ENCODE results near the gene UQCR11.

- no peak for TF ChIP-seq CTCF (optimal IDR thresholded peaks at IDR 0.05 in 1 of 3, IDR thresholded peaks at IDR 0.05 in 1 of 3, conservative IDR thresholded peaks at IDR 0.05 in 1 of 3; ENCODE audit: extremely low read depth in 1 of 3, insufficient read depth in 2 of 3, low read length in 3 of 3)
- TF ChIP-seq EZH2 (IDR thresholded peaks at IDR 0.05; ENCODE audit: low read length), result no peak
Observed at GRCh38 chr19:1630811-1631210, 25.5 kb upstream of the UQCR11 start.
